Testis (tissue), 2 donors: ENCODE results near the gene SLC25A12.

Source experiments
- POLR2A ChIP-seq: fragments of 450-650 bp; IDR thresholded peaks from one replicate; pipeline ENCODE4 v1.6.1; 2017; ENCODE audit warnings: antibody characterized with exemption, mild to moderate bottlenecking, moderate library complexity
- TF ChIP-seq, protein P1 (sequence below), 3 experiments: fragments of 450-650 bp in 2 of 3; fragments of 200-600 bp in 1 of 3; sonication (generic) in 1 of 3; IDR thresholded peaks; one replicate each; pipeline ENCODE4 v1.5.1; 2016 to 2019; ENCODE audit warnings: antibody characterized with exemption in 3 of 3, mild to moderate bottlenecking in 2 of 3, moderate library complexity in 1 of 3

DNA sequence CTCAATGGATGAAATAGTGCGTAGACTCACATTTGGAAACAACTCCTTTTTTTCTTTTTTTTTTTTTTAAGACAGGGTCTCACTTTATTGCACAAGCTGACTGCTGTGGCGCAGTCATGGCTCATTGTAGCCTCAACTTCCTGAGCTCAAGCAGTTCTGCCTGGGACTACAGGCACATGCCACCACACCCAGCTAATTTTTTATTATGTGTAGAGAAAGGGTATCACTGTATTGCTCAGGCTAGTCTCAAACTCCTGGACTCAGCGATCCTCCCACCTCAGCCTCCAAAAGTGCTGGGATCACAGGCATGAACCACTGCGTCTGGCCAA is 45.7 kb upstream of the SLC25A12 start:
- TF ChIP-seq, protein P1, sequence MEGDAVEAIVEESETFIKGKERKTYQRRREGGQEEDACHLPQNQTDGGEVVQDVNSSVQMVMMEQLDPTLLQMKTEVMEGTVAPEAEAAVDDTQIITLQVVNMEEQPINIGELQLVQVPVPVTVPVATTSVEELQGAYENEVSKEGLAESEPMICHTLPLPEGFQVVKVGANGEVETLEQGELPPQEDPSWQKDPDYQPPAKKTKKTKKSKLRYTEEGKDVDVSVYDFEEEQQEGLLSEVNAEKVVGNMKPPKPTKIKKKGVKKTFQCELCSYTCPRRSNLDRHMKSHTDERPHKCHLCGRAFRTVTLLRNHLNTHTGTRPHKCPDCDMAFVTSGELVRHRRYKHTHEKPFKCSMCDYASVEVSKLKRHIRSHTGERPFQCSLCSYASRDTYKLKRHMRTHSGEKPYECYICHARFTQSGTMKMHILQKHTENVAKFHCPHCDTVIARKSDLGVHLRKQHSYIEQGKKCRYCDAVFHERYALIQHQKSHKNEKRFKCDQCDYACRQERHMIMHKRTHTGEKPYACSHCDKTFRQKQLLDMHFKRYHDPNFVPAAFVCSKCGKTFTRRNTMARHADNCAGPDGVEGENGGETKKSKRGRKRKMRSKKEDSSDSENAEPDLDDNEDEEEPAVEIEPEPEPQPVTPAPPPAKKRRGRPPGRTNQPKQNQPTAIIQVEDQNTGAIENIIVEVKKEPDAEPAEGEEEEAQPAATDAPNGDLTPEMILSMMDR (IDR thresholded peaks at IDR 0.05) = no peak
- TF ChIP-seq POLR2A = no peak
